HG03571 (cell line): ENCODE data around the gene ILKAP.

Source experiments
- ATAC-seq: cut with Tn5 transposase; IDR thresholded peaks from one replicate; pipeline ENCODE4 v1.9.1; 2021; ENCODE audit not compliant: unreplicated experiment

ILKAP gene

GRCh38 chr2:238125127-238125885 is 78.2 kb downstream of the ILKAP start:
- no peak for ATAC-seq

DNA sequence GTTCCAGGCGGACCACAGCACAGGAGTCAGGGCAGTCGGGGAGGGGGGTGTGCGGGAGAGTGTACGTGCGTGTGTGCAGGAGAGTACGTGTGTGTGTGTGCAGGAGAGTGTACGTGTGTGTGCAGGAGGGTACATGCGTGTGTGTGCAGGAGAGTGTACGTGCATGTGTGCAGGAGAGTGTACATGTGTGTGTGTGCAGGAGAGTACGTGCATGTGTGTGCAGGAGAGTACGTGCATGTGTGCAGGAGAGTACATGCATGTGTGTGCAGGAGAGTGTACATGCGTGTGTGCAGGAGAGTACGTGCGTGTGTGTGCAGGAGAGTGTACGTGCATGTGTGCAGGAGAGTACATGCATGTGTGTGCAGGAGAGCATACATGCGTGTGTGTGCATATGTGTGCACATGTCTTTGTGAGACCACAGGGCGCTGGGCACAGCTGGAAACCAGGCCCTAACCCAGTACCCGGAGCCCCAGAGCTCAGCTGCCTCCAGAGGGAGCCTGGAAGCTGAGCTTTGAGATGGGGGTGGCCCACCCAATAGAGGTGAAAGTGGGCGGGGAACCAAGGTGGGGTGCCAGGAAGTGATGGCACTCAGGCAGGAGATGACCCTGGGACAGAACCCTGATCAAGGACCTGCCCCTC is 78.9 kb downstream of the ILKAP start:
- no peak for ATAC-seq

GRCh38 chr2:238123991-238124470 is 79.5 kb downstream of the ILKAP start:
- ATAC-seq = no peak

DNA sequence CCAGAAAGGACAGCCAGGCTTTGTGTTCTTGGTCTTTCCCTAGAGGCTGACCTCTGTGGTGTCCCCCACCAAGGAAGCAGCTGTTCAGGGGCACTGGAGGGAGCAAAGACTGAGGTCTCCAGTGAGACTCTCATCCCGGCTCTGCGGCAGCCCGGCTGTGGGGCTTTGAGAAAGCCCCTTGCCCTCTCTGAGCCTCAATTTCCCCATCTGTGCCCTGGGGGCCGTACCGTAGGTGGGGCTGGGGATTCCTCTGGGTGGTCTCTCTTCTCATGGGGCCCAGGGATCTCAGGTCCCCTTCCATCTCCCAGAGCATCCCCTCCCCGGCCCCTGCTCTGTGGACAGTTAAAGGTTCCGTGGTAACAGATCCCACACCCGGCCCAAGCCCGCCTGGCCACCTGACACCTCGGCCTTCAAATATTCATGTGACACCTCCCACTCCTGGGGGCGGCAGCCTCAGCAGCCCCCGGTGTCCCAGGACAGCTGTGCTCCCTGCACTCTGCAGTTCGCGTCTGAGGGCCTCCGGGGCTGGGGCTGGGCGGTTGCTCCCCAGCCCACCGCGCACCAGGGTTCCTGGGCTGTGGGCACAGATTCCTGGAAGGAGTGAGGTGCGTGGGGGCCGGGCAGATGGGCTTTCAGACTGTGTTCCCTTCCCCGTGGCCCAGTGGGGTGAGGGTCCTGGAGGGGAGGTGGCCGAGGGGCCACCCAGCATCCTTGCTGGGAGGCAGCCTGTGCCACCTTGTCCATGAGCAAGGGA is 80.1 kb downstream of the ILKAP start:
- no peak for ATAC-seq

GRCh38 chr2:238122287-238123217 is 80.9 kb downstream of the ILKAP start:
- ATAC-seq = no peak

DNA sequence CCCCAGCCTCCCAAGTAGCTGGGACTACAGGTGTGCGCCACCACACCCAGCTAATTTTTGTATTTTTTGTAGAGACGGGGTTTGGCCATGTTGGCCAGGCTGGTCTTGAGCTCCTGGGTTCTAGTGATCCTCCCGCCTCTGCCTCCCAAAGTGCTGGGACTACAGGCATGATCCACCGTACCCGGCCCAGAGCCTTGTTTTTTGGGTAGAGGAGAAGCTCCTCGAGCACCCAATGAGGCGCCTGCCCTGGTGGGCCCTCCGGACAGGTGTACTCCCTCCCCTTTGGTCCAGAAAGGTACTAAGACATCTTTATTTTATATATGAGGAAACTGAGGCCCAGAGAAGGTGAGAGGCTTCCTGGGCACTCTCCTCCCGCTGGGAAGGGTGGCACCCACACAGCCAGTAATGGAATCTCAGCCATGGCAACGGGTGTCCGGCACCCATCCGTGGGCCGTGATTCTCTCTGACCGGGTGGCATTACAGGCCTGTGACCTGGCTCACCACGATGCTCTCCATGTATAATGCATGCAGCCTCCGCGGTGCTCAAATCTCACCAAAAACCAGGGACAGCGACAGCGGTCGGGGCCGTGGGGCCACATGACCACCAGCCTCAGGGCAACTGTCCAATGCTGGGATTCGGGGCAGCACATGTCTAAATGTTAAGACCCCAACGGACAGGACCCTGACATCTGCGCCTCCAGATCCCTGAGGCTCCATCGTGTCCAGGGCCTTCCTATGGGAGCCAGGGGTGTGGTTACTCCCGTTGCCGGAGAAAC is 81.8 kb downstream of the ILKAP start:
- ATAC-seq = no peak

GRCh38 chr2:238120463-238121298 is 82.8 kb downstream of the ILKAP start:
- ATAC-seq = no peak
